ENCODE measurements around the gene PIH1D1.

DNA sequence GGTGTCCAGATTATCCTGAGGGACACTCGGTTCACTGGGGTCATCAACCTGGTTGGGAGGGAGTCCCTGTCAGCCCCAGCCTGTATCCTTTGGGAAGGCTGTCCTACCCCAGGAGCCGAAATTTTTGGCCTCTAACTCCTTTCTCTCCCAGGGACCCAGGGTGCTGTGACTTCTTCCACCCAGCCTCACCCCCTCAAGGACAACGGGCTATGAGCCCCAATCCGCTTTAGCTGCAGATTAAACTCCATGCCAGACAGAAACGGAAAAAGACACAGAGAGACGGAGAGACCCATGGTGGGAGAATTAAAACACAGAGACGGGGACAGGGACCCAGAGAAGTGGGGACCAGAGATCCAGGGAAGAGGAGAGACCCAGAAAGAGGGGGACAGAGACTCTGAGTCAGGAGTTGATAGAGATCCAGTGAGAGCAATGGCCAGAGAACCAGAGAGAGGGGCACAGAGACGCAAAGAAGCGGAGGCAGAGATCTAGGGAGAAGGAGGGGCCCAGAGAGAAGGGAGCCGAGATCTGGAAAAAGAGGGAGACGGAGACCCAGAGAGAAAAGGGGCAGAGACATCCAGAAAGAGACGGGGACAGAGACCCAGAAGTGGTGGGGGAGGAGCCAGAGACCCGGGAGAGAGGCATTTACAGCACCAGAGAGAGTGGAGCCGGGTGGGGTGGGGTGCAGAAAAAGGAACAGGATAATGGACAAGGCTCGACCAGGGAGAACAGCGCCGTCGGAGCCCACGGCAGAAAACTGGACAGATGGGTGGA, 11.0 kb downstream of the PIH1D1 start:
- no peak for TF ChIP-seq EZH2phosphoT487 (IDR thresholded peaks at IDR 0.05; ENCODE audit: borderline replicate concordance)
- TF ChIP-seq, protein P1, sequence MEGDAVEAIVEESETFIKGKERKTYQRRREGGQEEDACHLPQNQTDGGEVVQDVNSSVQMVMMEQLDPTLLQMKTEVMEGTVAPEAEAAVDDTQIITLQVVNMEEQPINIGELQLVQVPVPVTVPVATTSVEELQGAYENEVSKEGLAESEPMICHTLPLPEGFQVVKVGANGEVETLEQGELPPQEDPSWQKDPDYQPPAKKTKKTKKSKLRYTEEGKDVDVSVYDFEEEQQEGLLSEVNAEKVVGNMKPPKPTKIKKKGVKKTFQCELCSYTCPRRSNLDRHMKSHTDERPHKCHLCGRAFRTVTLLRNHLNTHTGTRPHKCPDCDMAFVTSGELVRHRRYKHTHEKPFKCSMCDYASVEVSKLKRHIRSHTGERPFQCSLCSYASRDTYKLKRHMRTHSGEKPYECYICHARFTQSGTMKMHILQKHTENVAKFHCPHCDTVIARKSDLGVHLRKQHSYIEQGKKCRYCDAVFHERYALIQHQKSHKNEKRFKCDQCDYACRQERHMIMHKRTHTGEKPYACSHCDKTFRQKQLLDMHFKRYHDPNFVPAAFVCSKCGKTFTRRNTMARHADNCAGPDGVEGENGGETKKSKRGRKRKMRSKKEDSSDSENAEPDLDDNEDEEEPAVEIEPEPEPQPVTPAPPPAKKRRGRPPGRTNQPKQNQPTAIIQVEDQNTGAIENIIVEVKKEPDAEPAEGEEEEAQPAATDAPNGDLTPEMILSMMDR (conservative IDR thresholded peaks at IDR 0.05; ENCODE audit: low read length): no peak

All from Loucy (cell line).